ENCODE measurements around the gene BPNT1.

The BPNT1 gene

GRCh38 chr1:220011620-220012019 is 78.0 kb downstream of the BPNT1 start:
- Histone ChIP-seq H3K9me3 (ENCODE audit: insufficient read depth, low read length) (no peaks in the 10 kb centered on the region), H3K4me2 (ENCODE audit: low read depth, low read length, poor library complexity, severe bottlenecking) (no peak overlapping the region), H3K4me3 (ENCODE audit: insufficient read depth, low read length, poor library complexity, severe bottlenecking) (no peak overlapping the region), H3K9ac (ENCODE audit: low read length) (no peak overlapping the region), H3K36me3 (ENCODE audit: low read length) (peaks cover 44% of the 10 kb centered on the region), H4K20me1 (ENCODE audit: low read depth, low read length) (no peaks in the 10 kb centered on the region; the same call in 1 of the 2 replicates), H3K27ac (ENCODE audit: low read depth, low read length) (no peak overlapping the region), H3K79me2 (ENCODE audit: insufficient read depth, low read length) (no peaks in the 10 kb centered on the region), H3K27me3 (ENCODE audit: low read length) (no peaks in the 10 kb centered on the region), H3K9me2 (replicated peaks; ENCODE audit: insufficient read depth, low read length) (no peaks in the 10 kb centered on the region), H2AFZ (ENCODE audit: low read depth, low read length, severe bottlenecking) (no peak overlapping the region), H3F3A (ENCODE audit: insufficient read depth) (0 out of 2 replicates have a peak, but pooled peaks cover 3% of the 10 kb centered on the region)
- TF ChIP-seq EZH2phosphoT487 (conservative IDR thresholded peaks at IDR 0.05; ENCODE audit: low read length) (no peak), CTCF (IDR thresholded peaks at IDR 0.05; ENCODE audit: insufficient read depth, low read length, poor library complexity, severe bottlenecking) (no peak)

Measured in SU-DHL-6 (cell line).